ENCODE data around the gene TXNRD3. TPM values are rescaled to one million over a fixed set of nuclear protein-coding genes. Genes with fewer than 3 reads are reported as not detected.

TXNRD3 gene
- total RNA-seq, 4 donors from 2014 or later: 7.8 to 14.7 (median 9.4) TPM

- intact Hi-C loops (cut with DNase I): no loop called here
- TF ChIP-seq CTCF (IDR thresholded peaks at IDR 0.05) (no peak), POLR2A (IDR thresholded peaks at IDR 0.05) (no peak)
Measured at GRCh38 chr3:126693921-126694320, 39.0 kb upstream of the TXNRD3 start.

GRCh38 chr3:126692858-126693257 is 37.9 kb upstream of the TXNRD3 start:
- TF ChIP-seq CTCF (IDR thresholded peaks at IDR 0.05) (no peak), POLR2A (IDR thresholded peaks at IDR 0.05) (no peak)
- Histone ChIP-seq H3K36me3 (no peaks in the 10 kb centered on the region), H3K4me3 (no peak overlapping the region), H3K4me1 (no peaks in the 10 kb centered on the region), H3K27me3 (peaks cover 0 to 60% (median 1%) of the 10 kb centered on the region in 4 donors), H3K9me3 (no peaks in the 10 kb centered on the region), H3K27ac (no peak overlapping the region)
- intact Hi-C loops (cut with DNase I): no loop called here
- WGBS, 2 donors: 64 to 67% methylated on average over 3 of the region's 5 CpGs
- DNase-seq: no peak

More at GRCh38 chr3:126693921-126694320, 39.0 kb upstream of the TXNRD3 start:
- Histone ChIP-seq H3K9me3 (no peaks in the 10 kb centered on the region), H3K27ac (no peak overlapping the region), H3K4me1 (no peaks in the 10 kb centered on the region), H3K36me3 (no peaks in the 10 kb centered on the region), H3K4me3 (no peak overlapping the region), H3K27me3 (peaks cover 0 to 68% (median 1%) of the 10 kb centered on the region in 4 donors)
- DNase-seq: no peak
- 39 to 65% methylated on average over 2 to 3 of the region's 3 CpGs for WGBS, 2 donors

- intact Hi-C loops (cut with DNase I): no loop called here
- Histone ChIP-seq H3K4me1 (no peaks in the 10 kb centered on the region), H3K36me3 (no peaks in the 10 kb centered on the region), H3K27me3 (peaks cover 0 to 53% (median 1%) of the 10 kb centered on the region in 4 donors), H3K9me3 (no peaks in the 10 kb centered on the region), H3K27ac (no peak overlapping the region), H3K4me3 (no peak overlapping the region)
- TF ChIP-seq CTCF (IDR thresholded peaks at IDR 0.05) (no peak), POLR2A (IDR thresholded peaks at IDR 0.05) (no peak)
- no peak for DNase-seq
- WGBS, 2 donors: 86 to 88% methylated on average over 4 of the region's 4 CpGs
Measured at GRCh38 chr3:126691765-126692164, 36.8 kb upstream of the TXNRD3 start.

- H3K36me3 ChIP-seq: no peaks in the 10 kb centered on the region
- H3K4me3 ChIP-seq: no peak overlapping the region
- H3K27ac ChIP-seq: no peak overlapping the region
- intact Hi-C loops (cut with DNase I): no loop called here
- no peaks in the 10 kb centered on the region for H3K9me3 ChIP-seq
- 47 to 49% methylated on average over 2 of the region's 2 CpGs for WGBS, 2 donors
- no peak for DNase-seq
- no peak for TF ChIP-seq CTCF (IDR thresholded peaks at IDR 0.05)
- TF ChIP-seq POLR2A (IDR thresholded peaks at IDR 0.05): no peak
- H3K4me1 ChIP-seq: peaks cover 0 to 19% (median 0%) of the 10 kb centered on the region in 3 donors
- peaks cover 0 to 4% (median 0%) of the 10 kb centered on the region in 4 donors for H3K27me3 ChIP-seq
Measured at GRCh38 chr3:126685493-126685892, 30.6 kb upstream of the TXNRD3 start.

GRCh38 chr3:126685021-126685420 is 30.1 kb upstream of the TXNRD3 start:
- H3K27ac ChIP-seq: no peak overlapping the region
- no peak for TF ChIP-seq POLR2A (IDR thresholded peaks at IDR 0.05)
- TF ChIP-seq CTCF (IDR thresholded peaks at IDR 0.05): no peak
- intact Hi-C loops (cut with DNase I): no loop called here
- DNase-seq: no peak
- peaks cover 0 to 20% (median 0%) of the 10 kb centered on the region in 3 donors for H3K4me1 ChIP-seq
- WGBS, 2 donors: 60 to 94% methylated on average over 2 to 3 of the region's 3 CpGs
- no peaks in the 10 kb centered on the region for H3K36me3 ChIP-seq
- no peaks in the 10 kb centered on the region for H3K9me3 ChIP-seq
- H3K4me3 ChIP-seq: no peak overlapping the region
- peaks cover 0 to 2% (median 0%) of the 10 kb centered on the region in 4 donors for H3K27me3 ChIP-seq
